ENCODE data around the gene FAM219A. TPM values are rescaled to one million over a fixed set of nuclear protein-coding genes. Genes with fewer than 3 reads are reported as not detected.

Gene FAM219A
- total RNA-seq, 1 donor from 2014 or later, result 22.9 TPM

DNA sequence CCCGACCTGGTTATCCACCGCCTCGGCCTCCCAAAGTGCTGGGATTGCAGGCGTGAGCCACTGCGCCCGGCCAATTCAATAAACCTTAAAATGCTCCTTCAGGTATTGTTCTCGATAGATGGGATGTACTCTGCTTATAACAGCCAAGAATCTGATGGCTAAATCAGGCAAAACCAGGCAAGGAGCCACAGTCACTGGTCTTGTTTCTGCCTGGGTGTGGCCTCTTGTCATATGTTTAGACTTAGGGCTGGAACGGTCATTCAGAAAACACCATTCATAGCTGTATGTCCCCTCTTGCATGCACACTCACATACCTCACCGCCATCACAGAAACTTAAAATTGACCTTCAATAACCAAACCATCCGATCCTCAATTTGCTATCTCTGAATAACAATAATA, 7.7 kb downstream of the FAM219A start:
- intact Hi-C loops (cut with micrococcal nuclease), result no loop called here
- Histone ChIP-seq H3K27me3 (ENCODE audit: low read depth) (no peaks in the 10 kb centered on the region), H3K36me3 (no peaks in the 10 kb centered on the region), H3K27ac (replicated peaks) (peak overlapping the region; percentile 91), H3K9me3 (replicated peaks) (no peaks in the 10 kb centered on the region), H3K4me3 (no peak overlapping the region), H3K4me1 (peaks cover 100% of the 10 kb centered on the region)
- TF ChIP-seq, protein P1, sequence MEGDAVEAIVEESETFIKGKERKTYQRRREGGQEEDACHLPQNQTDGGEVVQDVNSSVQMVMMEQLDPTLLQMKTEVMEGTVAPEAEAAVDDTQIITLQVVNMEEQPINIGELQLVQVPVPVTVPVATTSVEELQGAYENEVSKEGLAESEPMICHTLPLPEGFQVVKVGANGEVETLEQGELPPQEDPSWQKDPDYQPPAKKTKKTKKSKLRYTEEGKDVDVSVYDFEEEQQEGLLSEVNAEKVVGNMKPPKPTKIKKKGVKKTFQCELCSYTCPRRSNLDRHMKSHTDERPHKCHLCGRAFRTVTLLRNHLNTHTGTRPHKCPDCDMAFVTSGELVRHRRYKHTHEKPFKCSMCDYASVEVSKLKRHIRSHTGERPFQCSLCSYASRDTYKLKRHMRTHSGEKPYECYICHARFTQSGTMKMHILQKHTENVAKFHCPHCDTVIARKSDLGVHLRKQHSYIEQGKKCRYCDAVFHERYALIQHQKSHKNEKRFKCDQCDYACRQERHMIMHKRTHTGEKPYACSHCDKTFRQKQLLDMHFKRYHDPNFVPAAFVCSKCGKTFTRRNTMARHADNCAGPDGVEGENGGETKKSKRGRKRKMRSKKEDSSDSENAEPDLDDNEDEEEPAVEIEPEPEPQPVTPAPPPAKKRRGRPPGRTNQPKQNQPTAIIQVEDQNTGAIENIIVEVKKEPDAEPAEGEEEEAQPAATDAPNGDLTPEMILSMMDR (IDR thresholded peaks at IDR 0.05; ENCODE audit: borderline replicate concordance), result no peak
- DNase-seq, result no peak

DNA sequence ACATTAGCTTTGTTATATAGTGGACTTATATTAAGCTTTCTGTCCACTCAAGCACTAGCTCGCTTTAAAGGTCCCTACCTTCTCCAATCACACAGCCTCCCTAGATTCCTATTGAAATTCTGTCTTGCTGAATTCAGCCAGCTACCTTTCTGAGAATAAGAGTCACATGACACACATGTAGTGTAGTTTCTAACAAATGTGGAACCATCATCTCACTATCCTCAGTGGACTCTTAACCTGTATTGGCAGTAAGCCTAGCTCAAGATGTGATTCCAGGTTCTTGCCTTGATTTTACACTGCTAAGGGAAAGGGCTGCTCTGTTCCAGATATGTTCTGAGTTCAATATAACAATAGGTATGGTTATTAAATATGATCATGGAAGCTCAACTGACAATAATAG, 11.4 kb downstream of the FAM219A start:
- H3K27me3 ChIP-seq (ENCODE audit: low read depth), result no peaks in the 10 kb centered on the region
- TF ChIP-seq, protein P1 (IDR thresholded peaks at IDR 0.05; ENCODE audit: borderline replicate concordance), result no peak
- no peaks in the 10 kb centered on the region for H3K9me3 ChIP-seq (replicated peaks)
- H3K36me3 ChIP-seq, result no peaks in the 10 kb centered on the region
- H3K27ac ChIP-seq (replicated peaks), result peak overlapping the region; percentile 27
- intact Hi-C loops (cut with micrococcal nuclease), result no loop called here
- no peak overlapping the region for H3K4me3 ChIP-seq
- H3K4me1 ChIP-seq, result peaks cover 98% of the 10 kb centered on the region
- no peak for DNase-seq

DNA sequence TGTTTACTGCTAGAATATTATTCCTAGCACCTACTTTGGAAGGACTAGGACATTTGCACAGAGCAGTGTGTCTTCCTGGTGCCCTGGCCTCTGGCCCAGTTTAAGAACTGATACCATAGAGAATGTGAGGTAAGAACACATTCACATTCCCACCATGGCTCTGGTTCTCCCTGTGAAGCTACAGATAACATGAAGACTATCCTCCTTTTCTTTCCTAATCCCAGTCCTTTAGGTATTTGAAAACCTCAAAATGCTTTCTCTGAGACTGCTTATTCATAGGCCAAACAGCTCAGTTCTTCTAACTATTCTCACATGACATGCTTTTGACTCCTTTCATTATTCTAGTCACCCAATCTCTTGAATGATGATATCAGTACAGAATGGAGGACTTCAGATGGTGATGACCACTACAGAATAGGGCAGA, 11.9 kb downstream of the FAM219A start:
- no peak for DNase-seq
- H3K4me3 ChIP-seq, result no peak overlapping the region
- H3K9me3 ChIP-seq (replicated peaks), result no peaks in the 10 kb centered on the region
- intact Hi-C loops (cut with micrococcal nuclease), result no loop called here
- peaks cover 98% of the 10 kb centered on the region for H3K4me1 ChIP-seq
- TF ChIP-seq, protein P1 (IDR thresholded peaks at IDR 0.05; ENCODE audit: borderline replicate concordance), result no peak
- no peaks in the 10 kb centered on the region for H3K36me3 ChIP-seq
- H3K27me3 ChIP-seq (ENCODE audit: low read depth), result no peaks in the 10 kb centered on the region
- peak overlapping the region; percentile 27 for H3K27ac ChIP-seq (replicated peaks)

DNA sequence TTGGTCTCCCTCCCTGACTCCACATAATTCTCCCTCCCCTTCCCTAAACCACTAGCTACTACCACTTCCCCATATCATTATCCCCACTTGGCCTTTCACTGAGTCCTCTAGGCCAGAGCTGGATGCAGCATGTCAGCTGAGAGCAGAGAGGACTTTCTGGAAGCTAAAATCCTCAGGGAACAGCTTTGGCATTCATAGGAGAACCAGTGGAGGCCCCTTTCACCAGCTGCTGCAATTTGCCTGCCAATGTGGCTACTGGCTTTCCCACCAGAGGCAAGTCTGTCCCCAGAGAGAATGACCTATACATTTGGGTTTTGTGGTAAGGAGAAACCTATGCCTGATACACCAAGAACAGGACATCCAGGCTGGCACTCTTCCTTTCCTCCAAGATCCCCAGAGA, 14.4 kb downstream of the FAM219A start:
- Histone ChIP-seq H3K4me1 (peaks cover 96% of the 10 kb centered on the region), H3K9me3 (replicated peaks) (no peaks in the 10 kb centered on the region), H3K27ac (replicated peaks) (no peak overlapping the region), H3K4me3 (no peak overlapping the region), H3K36me3 (peaks cover 2% of the 10 kb centered on the region), H3K27me3 (ENCODE audit: low read depth) (no peaks in the 10 kb centered on the region)
- TF ChIP-seq, protein P1 (IDR thresholded peaks at IDR 0.05; ENCODE audit: borderline replicate concordance), result no peak
- intact Hi-C loops (cut with micrococcal nuclease), result no loop called here
- DNase-seq, result no peak

DNA sequence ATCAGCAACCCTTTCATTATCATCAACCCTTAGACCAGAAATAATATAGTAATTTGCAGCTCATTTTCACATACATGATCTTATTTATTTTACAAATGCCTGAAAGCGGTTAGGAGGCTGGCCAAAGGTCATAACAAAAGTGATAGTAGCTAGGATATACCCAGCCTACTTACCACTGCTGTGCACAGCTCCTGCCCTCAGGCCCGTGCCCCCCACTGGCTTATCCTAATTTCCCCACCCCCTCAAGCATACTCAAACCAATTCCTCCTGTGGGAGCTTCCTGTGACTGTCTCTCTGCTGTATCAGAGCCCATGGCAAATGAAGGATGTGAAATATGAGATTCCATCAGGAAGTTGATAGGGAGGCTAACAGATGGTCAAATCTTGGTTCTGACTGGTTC, 14.8 kb downstream of the FAM219A start:
- TF ChIP-seq, protein P1 (IDR thresholded peaks at IDR 0.05; ENCODE audit: borderline replicate concordance), result no peak
- Histone ChIP-seq H3K4me3 (no peak overlapping the region), H3K9me3 (replicated peaks) (no peaks in the 10 kb centered on the region), H3K4me1 (peaks cover 92% of the 10 kb centered on the region), H3K27me3 (ENCODE audit: low read depth) (no peaks in the 10 kb centered on the region), H3K36me3 (peaks cover 4% of the 10 kb centered on the region), H3K27ac (replicated peaks) (no peak overlapping the region)
- no peak for DNase-seq
- intact Hi-C loops (cut with micrococcal nuclease), result no loop called here

DNA sequence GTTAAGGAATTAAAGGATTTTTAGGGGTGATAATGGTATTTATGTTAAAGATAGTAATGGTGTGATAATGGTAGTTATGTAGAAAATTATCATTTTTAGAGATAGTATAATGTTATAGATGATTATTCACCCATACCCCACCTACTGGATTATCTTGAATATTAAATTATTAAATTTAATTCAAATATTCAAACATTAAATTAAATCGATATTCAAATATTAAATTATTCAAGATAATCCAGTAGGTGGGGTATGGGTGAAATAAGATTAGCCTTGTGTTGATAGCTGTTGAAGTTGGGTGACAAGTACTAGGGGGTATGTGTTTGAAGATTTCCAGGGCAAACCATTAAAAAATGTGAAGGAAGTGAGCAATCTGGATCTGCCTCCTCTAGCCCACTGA, 15.6 kb downstream of the FAM219A start:
- Histone ChIP-seq H3K4me3 (no peak overlapping the region), H3K9me3 (replicated peaks) (no peaks in the 10 kb centered on the region), H3K4me1 (peaks cover 90% of the 10 kb centered on the region), H3K27me3 (ENCODE audit: low read depth) (no peaks in the 10 kb centered on the region), H3K36me3 (peaks cover 10% of the 10 kb centered on the region), H3K27ac (replicated peaks) (no peak overlapping the region)
- DNase-seq, result no peak
- TF ChIP-seq, protein P1 (IDR thresholded peaks at IDR 0.05; ENCODE audit: borderline replicate concordance), result no peak
- intact Hi-C loops (cut with micrococcal nuclease), result no loop called here
